ENCODE measurements around the gene KCNIP3. TPM values are rescaled to one million over a fixed set of nuclear protein-coding genes. Genes with fewer than 3 reads are reported as not detected.

Gene KCNIP3
- 0.97 and 1.1 TPM in 2 replicates for total RNA-seq

DNA sequence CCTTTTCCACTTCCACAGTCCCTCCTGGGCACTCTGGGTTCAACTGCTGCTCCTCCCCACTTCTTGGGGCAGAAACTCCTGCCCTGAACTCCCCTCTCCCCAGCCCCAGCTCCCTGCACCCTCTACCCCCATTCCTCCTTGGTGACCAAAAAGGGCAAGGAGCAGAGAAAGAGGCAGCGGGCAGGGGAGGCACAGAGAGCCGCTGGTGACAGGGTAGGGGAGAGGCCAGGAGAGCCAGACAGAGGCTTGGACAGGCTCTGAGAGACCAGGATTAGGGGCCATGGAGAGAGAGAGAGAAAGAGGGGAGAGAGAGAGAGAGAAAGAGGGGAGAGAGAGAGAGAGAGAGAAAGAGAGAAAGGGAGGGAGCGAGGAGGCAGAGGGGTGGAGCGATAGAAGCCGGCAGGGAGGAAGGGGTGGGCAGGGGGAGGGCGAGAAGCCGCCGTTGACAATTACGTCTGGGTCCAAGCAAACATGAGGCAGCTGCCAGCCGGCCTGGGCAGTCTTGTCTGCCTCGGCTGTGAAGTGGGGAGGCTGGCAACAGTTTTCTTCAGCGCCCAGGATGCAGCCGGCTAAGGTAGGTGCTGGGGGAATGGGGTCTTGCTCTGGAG lies at the start of gene KCNIP3:
TSS of gene KCNIP3 (plus strand) at position 468 of the 608 bp plus-strand sequence. CDS start at position 560, 92 bp downstream.

DNA sequence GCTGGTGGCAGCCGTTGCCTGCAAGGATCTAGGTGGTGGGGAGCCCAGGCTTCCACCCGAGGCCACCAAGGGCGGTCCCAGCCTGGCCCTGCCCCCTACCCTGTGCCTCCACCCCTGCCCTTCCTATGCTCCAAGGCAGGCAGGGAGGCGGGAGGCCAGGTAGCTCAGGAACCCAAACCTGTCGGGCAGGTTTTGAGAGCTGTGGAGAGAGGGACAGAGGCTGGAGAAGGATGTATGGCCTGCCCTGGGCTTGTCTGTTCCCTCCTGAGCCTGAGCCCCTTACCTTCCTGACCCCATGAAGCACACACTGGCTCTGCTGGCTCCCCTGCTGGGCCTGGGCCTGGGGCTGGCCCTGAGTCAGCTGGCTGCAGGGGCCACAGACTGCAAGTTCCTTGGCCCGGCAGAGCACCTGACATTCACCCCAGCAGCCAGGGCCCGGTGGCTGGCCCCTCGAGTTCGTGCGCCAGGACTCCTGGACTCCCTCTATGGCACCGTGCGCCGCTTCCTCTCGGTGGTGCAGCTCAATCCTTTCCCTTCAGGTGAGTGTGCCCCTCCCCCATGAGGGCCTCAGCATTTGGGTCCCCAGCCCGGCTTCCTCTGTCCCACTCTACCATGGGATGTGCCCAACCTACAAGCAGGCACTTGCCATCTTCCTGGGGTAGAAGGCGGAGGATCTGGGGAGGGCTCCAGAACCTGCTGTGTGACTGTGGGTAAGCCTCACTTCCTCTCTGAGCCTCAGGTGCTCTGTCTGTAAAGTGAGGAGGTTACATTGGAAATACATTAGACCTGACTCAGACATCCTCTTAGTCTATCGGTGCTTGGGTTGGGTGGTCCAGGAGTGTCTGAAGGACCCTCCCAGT lies 22.6 kb upstream of the KCNIP3 start, which contains the start of gene PROM2:
TSS of gene PROM2 (plus strand) at position 159 of the 860 bp plus-strand sequence. CDS start at position 296, 137 bp downstream.

DNA sequence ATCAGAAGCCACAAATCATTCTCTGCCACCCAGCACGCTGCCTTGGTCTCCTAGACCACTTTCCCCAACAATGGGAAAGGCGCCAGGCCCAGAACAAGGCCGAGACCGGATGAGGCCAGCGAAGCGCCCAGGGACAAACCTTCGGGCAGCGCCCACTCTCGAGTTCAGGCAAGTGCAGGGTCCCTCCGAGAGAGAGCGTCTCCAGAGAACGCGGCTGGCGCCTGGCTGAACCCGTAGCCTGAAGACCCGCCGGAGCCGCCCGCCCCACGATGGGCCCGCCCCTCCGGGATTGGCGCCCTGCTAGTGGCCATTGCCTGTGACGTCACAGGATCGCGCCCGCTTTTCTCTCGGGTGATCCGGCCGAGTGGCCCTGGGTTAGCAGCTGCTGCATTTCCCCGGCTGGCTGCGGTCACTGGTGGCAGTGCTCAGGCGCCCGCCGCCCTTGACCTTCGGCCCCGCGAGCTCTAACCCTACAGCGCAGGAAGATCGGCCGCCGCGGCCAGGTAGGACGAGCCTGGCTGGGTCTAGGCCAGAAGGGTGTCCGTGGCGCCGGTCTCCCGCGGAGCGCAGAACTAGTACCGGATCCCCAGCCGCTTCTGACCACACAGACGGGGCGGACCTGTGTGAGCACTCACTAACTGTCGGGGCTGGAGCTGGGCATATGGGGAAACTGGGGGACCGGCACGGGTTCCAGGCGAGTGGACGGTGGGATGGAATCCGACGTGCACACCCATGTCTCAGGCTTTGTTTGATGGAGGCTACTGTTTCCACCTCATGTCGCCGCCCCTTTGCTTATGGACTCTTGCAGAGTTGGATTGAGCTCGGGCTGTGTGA lies 105.4 kb downstream of the KCNIP3 start, which contains the start of gene FAHD2A:
TSS of gene FAHD2A (plus strand) at position 339 of the 834 bp plus-strand sequence. CDS start 2,851 bp downstream, outside the sequence.

Other genes with a start within 250 kb of the KCNIP3 start
- 59.1 and 67.8 TPM in 2 replicates for gene MRPS5, start 175.5 kb upstream of the KCNIP3 start, total RNA-seq
- 9.1 and 9.9 TPM in 2 replicates for gene ZNF514, start 137.5 kb upstream of the KCNIP3 start, total RNA-seq
- gene ZNF2, start 131.5 kb upstream of the KCNIP3 start, total RNA-seq: 4.9 and 6.5 TPM in 2 replicates
- 3.6 and 9.6 TPM in 2 replicates for gene ZNF892, start 89.8 kb upstream of the KCNIP3 start, total RNA-seq
- gene PROM2, start 22.9 kb upstream of the KCNIP3 start, total RNA-seq: 0.30 and 0.65 TPM in 2 replicates
- 42.2 and 56.4 TPM in 2 replicates for gene FAHD2A, start 105.4 kb downstream of the KCNIP3 start, total RNA-seq
- gene TRIM43B, start 187.4 kb downstream of the KCNIP3 start, total RNA-seq: not detected in 2 replicates